Measurements from ENCODE around the gene KBTBD13. TPM values are rescaled to one million over a fixed set of nuclear protein-coding genes. Genes with fewer than 3 reads are reported as not detected.
"Not testable (repeated sequence)": the region's sequence is repeated elsewhere in the genome, so short reads cannot be mapped to it uniquely, and the experiment has no call there.

KBTBD13 gene
- total RNA-seq, 1 experiment from 2014 or later, result not detected

DNA sequence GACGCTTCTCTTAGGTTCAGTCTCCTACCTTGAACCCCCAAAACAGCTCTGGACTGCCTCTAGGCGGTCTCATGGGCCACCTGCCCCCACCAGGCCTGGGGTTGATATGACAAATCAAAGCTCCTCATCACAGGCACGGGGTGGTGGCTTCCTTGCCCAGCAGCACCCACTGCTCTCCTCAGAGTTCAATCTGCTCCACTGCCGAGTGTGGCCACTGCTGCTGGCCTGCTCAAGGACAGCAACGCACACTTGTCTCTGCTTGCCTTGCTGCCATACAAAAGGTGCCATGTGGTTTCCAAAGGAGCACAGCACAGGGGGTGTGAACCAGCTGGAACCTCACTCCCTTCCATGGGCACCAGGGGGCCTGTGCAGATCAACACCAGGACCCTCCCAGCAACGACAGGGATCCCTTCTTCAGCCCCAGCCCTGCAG, 10.2 kb downstream of the KBTBD13 start:
- no peak for DNase-seq (ENCODE audit: extremely low read depth, low read depth)

- DNase-seq (ENCODE audit: extremely low read depth, low read depth), result no peak
These were observed 10.9 kb downstream of the KBTBD13 start for GRCh38 chr15:65087411-65087810.

- no peak for DNase-seq (ENCODE audit: extremely low read depth, low read depth)
These were observed 11.5 kb downstream of the KBTBD13 start for GRCh38 chr15:65087873-65088642.

DNA sequence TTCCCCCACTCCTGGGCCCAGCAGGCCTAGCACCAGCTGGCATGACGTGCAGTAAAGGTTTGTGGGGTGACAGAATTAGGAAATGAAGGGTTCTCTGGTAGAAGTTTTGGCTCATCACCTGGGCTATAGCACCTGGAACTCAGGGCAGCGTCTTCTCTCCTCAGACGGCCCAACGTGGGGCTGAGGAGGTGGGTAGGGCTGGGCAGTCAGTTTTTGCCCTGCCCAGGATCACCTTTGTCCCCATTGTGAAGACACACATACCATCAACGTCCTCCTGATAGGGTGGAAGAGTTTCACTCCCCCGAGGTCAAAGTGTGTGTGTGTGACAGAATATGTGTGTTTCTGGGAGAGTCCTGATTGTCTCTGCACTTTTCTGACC, 12.1 kb downstream of the KBTBD13 start:
- no peak for DNase-seq (ENCODE audit: extremely low read depth, low read depth)

- DNase-seq (ENCODE audit: extremely low read depth, low read depth), result no peak
These were observed 12.8 kb downstream of the KBTBD13 start for GRCh38 chr15:65089206-65089824.

DNA sequence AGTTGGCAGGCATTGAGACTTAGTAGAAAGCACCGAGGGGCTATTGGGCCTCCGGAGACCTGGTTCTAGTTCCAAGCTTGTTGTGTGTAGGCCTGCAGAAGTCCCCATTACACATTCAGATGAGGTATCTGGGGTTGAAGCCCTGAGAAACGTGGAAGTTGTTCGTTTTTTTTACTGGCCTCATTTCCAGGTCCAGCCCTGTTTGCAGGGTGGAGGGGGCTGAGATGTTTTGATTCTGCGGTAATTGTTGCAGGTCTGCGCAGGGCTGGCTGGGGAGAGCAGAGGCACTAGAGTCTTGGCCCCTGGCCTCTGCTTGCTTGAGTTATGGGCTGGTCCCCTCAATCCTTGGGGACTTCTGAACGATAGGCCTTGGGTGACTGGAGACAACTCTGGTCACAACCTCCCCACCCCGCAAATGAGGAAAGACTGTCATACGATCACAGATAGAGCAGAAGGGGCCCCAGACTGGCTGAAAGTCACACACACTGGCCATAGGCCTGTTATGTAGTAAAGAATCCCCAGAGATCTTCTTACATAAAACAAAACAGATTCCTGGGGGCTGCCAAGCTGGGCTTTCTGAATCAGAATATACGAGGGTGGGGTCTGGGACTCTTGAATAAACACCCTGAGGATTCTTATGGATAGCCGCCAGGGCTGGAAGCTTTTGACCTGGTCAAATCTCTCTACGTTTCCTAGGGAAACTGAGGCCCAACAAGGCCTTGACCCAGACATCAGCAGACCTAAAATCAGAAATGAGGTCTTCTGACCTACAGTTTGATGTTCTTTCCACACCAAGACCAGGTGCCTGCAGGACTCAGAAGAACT, 15.6 kb downstream of the KBTBD13 start:
- DNase-seq (ENCODE audit: extremely low read depth, low read depth), result no peak

GRCh38 chr15:65092911-65093792, 16.6 kb downstream of the KBTBD13 start:
- DNase-seq (ENCODE audit: extremely low read depth, low read depth), result no peak

DNA sequence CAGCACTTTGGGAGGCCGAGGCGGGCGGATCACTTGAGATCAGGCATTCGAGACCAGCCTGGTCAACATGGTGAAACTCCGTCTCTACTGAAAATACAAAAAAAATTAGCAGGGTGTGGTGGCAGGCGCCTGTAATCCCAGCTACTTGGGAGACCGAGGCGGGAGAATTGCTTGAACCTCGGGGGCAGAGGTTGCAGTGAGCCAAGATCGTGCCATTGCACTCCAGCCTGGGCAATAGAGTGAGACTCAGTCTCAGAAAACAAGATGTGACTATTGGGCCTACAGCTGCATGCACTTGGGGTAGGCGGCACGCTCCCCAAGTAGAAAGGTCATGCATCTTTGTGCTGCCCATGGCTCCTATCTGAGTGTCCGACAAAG, 17.2 kb downstream of the KBTBD13 start:
- DNase-seq (ENCODE audit: extremely low read depth, low read depth), result not testable (repeated sequence)

DNA sequence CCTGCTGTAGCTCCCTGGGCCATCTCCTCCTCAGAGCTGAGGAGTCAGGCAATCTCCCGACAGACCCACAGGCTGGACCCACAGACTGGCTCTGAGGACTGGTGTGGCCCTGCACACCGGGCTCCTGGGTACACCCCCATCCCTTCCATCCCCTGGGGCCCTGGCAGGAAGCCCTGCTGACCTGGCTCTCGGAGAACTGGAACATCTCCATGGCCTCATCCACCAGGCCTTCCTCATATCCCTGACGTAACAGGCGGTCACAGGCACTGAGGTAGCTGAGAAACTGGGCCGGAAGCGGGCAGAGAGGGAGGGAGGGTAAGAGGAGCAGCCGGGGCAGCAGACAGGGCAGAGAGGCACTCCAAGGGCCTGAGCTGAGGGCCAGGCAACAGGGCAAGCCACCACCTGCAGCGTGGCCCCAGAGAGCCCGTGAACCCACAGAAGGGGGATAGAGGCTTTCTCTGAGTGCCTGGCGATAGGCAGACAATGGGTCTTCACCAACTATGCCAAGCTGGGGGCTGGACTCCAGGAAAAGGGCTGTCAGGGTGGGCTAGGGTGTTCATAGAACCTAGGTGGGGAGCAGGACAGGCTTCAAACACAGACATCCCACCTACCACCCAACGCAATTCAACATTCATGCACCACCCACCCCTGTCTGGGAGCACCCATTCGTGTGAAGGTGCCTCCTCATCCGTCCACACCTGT, 17.9 kb downstream of the KBTBD13 start:
- DNase-seq (ENCODE audit: extremely low read depth, low read depth), result no peak

- DNase-seq (ENCODE audit: extremely low read depth, low read depth), result no peak
These were observed 18.6 kb downstream of the KBTBD13 start for GRCh38 chr15:65095011-65095746.

DNA sequence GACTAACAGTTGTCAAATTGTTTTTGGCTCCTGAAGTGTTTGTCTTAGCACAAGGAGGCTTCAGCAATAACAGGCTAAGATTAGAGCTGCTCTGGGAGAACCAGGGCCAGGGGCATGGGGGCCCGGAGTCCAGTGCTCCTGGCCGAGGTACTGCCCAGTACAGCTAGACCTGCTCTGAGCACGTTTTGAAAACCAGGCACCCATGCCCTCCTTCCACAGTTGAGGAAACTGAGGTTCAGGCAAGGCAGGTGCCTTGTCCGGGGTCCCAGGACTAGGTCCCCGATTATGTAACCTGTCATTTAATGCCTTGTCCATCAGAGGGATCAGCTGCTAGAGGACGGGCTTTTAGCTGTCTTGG, 19.2 kb downstream of the KBTBD13 start:
- no peak for DNase-seq (ENCODE audit: extremely low read depth, low read depth)

DNA sequence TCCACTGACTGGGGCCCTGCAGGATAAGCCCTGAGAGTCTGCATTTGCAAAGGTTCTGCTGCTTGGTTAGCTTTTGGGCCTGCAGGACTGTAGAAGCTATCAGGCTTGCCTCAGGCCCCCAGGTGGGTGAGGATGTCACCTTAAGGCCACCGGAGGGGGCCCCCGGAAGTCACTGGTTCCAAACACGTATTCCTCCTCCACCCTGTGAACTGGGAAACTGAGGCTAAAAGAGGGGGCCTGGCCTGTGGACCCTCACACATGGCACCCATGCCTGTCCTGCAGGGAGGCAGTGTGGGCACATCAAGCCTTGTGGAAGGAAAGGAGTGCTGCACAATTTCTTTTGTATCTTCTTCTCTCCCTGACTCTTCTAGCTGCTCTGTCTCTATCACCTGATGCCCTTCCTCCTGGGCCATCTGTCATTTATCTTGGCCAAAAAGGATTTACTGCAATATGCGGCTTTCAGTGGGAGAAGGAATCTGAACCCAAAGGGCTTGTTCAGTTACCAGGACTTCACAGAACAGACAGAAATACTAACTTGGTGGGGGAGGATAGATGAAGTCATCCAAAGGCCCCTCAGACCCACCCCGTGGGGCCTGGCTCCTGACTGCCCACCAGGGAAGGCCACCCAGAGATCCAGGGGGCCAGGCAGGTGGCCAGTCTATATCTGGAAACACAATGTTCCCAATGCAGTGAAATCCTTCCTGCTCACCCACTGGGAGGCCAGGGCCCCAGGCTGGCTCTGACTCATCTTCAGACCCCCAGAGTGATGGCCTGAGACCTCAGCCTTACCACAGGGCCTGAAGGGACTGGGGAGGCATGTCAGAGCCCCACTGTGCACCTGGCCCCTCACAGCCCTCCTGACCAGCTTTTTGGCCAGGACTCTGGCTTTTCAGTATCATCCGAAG, 20.2 kb downstream of the KBTBD13 start:
- DNase-seq (ENCODE audit: extremely low read depth, low read depth), result no peak

DNA sequence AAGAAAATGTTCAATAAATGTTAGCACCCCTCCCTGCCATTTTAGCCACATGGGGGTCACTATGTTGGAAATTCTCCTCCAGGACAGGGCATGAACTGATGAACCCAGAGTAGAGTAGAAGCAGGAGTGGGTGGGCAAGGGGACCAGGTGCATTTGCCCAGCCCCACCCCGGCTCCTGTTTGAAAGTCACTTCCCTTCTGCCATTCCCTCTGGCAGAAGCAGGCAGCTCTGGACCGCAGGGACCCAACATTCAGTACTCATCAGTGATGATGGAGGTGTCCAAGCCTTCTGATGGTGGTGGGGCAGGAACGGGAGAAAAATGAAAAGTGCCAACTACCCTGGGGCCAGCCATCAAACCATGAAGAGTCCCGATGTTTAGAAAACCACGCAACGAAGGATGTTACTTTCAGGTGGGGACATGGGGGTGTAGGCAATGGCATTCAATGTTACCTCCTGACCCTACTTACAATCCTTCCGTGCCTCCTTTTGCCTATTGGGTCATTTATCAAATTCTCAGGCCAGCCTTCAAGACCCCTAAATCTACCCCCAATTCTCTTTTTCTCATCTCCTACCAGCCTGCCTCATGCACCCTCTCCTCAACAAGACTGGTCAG, 21.2 kb downstream of the KBTBD13 start:
- no peak for DNase-seq (ENCODE audit: extremely low read depth, low read depth)

DNA sequence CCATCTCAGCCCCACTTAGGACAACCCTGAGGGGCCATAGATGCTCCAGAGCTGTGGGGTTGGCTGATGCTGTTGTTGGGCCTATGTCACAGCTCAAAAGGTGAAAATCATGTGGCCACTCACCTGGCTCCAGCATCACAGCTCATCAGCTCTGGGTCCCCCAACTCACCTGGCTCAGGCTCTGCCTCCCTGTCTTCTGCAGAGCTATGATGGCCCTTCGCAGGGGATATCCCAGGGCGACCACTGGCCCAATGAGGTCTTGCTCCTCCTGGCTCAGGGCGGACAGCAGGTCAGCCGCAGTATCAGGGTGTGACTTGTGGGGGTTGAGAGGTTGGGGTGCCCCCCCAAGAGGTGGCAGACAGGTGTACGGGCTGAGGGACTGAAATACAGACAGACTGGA, 22.8 kb downstream of the KBTBD13 start:
- no peak for DNase-seq (ENCODE audit: extremely low read depth, low read depth)

DNA sequence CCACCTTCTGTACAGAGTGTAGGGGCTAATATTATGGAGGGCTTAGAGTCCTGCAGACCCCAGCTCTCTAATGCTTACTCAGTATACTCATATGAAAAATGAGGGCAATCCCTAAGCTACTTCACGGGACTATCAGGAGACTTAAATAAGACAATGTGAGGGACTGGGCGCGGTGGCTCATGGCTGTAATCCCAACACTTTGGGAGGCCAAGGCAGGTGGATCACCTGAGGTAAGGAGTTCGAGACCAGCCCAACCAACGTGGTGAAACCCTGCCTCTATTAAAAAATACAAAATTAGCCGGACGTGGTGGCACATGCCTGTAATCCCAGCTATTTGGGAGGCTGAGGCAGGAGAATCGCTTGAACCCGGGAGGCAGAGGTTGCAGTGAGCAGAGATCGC, 23.3 kb downstream of the KBTBD13 start:
- DNase-seq (ENCODE audit: extremely low read depth, low read depth), result not testable (repeated sequence)

GRCh38 chr15:65100442-65100841, 23.9 kb downstream of the KBTBD13 start:
- DNase-seq (ENCODE audit: extremely low read depth, low read depth), result no peak

DNA sequence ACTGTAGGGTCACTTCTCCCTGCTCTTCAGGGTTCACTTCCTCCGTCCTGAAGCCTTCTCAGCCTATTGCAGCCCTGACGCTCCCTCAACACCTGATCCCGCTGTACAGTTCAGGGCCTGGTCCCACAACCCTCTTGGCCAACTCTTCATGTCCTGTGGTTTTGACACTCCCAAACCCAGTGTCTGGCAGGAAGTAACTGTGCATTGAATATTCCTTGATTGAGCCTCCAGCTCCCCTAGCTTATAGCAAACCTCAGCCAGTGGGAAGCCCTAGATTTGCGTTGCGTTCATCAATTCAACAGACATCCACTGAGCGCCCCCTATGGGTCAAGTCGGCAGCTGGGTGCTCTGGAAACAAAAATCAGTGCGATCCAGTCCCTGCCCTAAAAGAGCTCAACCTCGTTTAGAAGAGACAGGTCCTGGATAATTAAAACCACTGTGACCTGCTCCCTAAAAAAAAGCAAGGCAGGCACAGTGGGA, 24.9 kb downstream of the KBTBD13 start:
- peak; percentile 41 for DNase-seq (ENCODE audit: extremely low read depth, low read depth)
